ENCODE data around the gene ZW10.
"Not testable (repeated sequence)": the region's sequence is repeated elsewhere in the genome, so short reads cannot be mapped to it uniquely, and the experiment has no call there.

Gene ZW10

GRCh38 chr11:113771964-113772363 is 1.5 kb downstream of the ZW10 start:
- POLR2A ChIA-PET: interaction anchor here (2.3 kb wide), 1 partner anchor 12 kb away, joined by 8 read pairs; no protein-coding TSS in a partner anchor
- CTCF ChIA-PET: no interaction called here
- DNase-seq (ENCODE audit: extremely low spot score): no peak
- TF ChIP-seq SUZ12 (IDR thresholded peaks at IDR 0.05) (no peak), FOXK2 (IDR thresholded peaks at IDR 0.05) (no peak), HDGF (IDR thresholded peaks at IDR 0.05; ENCODE audit: borderline replicate concordance) (no peak), L3MBTL2 (conservative IDR thresholded peaks at IDR 0.05) (no peak), ARNT (IDR thresholded peaks at IDR 0.05) (no peak), BHLHE40 (IDR thresholded peaks at IDR 0.05; ENCODE audit: borderline replicate concordance) (no peak), PKNOX1 (IDR thresholded peaks at IDR 0.05) (no peak), FOXM1 (IDR thresholded peaks at IDR 0.05; ENCODE audit: borderline replicate concordance) (no peak), ZNF384 (IDR thresholded peaks at IDR 0.05) (no peak), SP1 (IDR thresholded peaks at IDR 0.05) (no peak), LEF1 (IDR thresholded peaks at IDR 0.05; ENCODE audit: borderline replicate concordance) (no peak)

GRCh38 chr11:113764527-113765219 is 8.8 kb downstream of the ZW10 start:
- DNase-seq (ENCODE audit: extremely low spot score): no peak
- CTCF ChIA-PET: no interaction called here
- TF ChIP-seq SUZ12 (IDR thresholded peaks at IDR 0.05) (no peak), BHLHE40 (IDR thresholded peaks at IDR 0.05; ENCODE audit: borderline replicate concordance) (no peak), L3MBTL2 (conservative IDR thresholded peaks at IDR 0.05) (no peak), ARNT (IDR thresholded peaks at IDR 0.05) (no peak), CTBP1 (IDR thresholded peaks at IDR 0.05; ENCODE audit: borderline replicate concordance) (no peak), HDGF (IDR thresholded peaks at IDR 0.05; ENCODE audit: borderline replicate concordance) (no peak), ELF4 (IDR thresholded peaks at IDR 0.05) (no peak), SP1 (IDR thresholded peaks at IDR 0.05) (no peak), TARDBP (IDR thresholded peaks at IDR 0.05) (no peak), FOXM1 (IDR thresholded peaks at IDR 0.05; ENCODE audit: borderline replicate concordance) (no peak), FOXK2 (IDR thresholded peaks at IDR 0.05) (no peak), ZNF384 (IDR thresholded peaks at IDR 0.05) (no peak), LEF1 (IDR thresholded peaks at IDR 0.05; ENCODE audit: borderline replicate concordance) (no peak), FOXA1 (IDR thresholded peaks at IDR 0.05) (no peak), NFRKB (IDR thresholded peaks at IDR 0.05) (no peak), PKNOX1 (IDR thresholded peaks at IDR 0.05) (no peak)
- POLR2A ChIA-PET: no interaction called here

- POLR2A ChIA-PET; DNase-seq (ENCODE audit: extremely low spot score); CTCF ChIA-PET: not testable (repeated sequence)
Observed at GRCh38 chr11:113763040-113763439, 10.5 kb downstream of the ZW10 start.

- DNase-seq (ENCODE audit: extremely low spot score): no peak
- POLR2A ChIA-PET: interaction anchor here (3.0 kb wide), 1 partner anchor 13 kb away, joined by 8 read pairs; the partner anchor contains the start of gene ZW10
- TF ChIP-seq HDGF (IDR thresholded peaks at IDR 0.05; ENCODE audit: borderline replicate concordance): no peak
- TF ChIP-seq ELF4 (IDR thresholded peaks at IDR 0.05): no peak
- no peak for TF ChIP-seq FOXM1 (IDR thresholded peaks at IDR 0.05; ENCODE audit: borderline replicate concordance)
- TF ChIP-seq LEF1 (IDR thresholded peaks at IDR 0.05; ENCODE audit: borderline replicate concordance): no peak
- no peak for TF ChIP-seq ZNF384 (IDR thresholded peaks at IDR 0.05)
- no peak for TF ChIP-seq SP1 (IDR thresholded peaks at IDR 0.05)
- no peak for TF ChIP-seq NFRKB (IDR thresholded peaks at IDR 0.05)
- TF ChIP-seq ARNT (IDR thresholded peaks at IDR 0.05): no peak
- no peak for TF ChIP-seq BHLHE40 (IDR thresholded peaks at IDR 0.05; ENCODE audit: borderline replicate concordance)
- no peak for TF ChIP-seq L3MBTL2 (conservative IDR thresholded peaks at IDR 0.05)
- TF ChIP-seq SUZ12 (IDR thresholded peaks at IDR 0.05): no peak
- TF ChIP-seq FOXA1 (IDR thresholded peaks at IDR 0.05): no peak
- no peak for TF ChIP-seq CTBP1 (IDR thresholded peaks at IDR 0.05; ENCODE audit: borderline replicate concordance)
- TF ChIP-seq TARDBP (IDR thresholded peaks at IDR 0.05): no peak
- TF ChIP-seq PKNOX1 (IDR thresholded peaks at IDR 0.05): no peak
- TF ChIP-seq FOXK2 (IDR thresholded peaks at IDR 0.05): no peak
- CTCF ChIA-PET: no interaction called here
Observed at GRCh38 chr11:113760241-113760640, 13.3 kb downstream of the ZW10 start.

GRCh38 chr11:113752932-113753331 is 20.6 kb downstream of the ZW10 start:
- ChIA-PET CTCF (no interaction called here), POLR2A (no interaction called here)

More at GRCh38 chr11:113752932-113753331, 20.6 kb downstream of the ZW10 start:
- TF ChIP-seq ARNT (IDR thresholded peaks at IDR 0.05) (no peak), FOXK2 (IDR thresholded peaks at IDR 0.05) (no peak), CTBP1 (IDR thresholded peaks at IDR 0.05; ENCODE audit: borderline replicate concordance) (no peak), SP1 (IDR thresholded peaks at IDR 0.05) (no peak), PKNOX1 (IDR thresholded peaks at IDR 0.05) (no peak), HDGF (IDR thresholded peaks at IDR 0.05; ENCODE audit: borderline replicate concordance) (no peak), NFRKB (IDR thresholded peaks at IDR 0.05) (no peak), SUZ12 (IDR thresholded peaks at IDR 0.05) (no peak), ELF4 (IDR thresholded peaks at IDR 0.05) (no peak), L3MBTL2 (conservative IDR thresholded peaks at IDR 0.05) (no peak), BHLHE40 (IDR thresholded peaks at IDR 0.05; ENCODE audit: borderline replicate concordance) (no peak), LEF1 (IDR thresholded peaks at IDR 0.05; ENCODE audit: borderline replicate concordance) (no peak), FOXM1 (IDR thresholded peaks at IDR 0.05; ENCODE audit: borderline replicate concordance) (no peak), TARDBP (IDR thresholded peaks at IDR 0.05) (no peak), ZNF384 (IDR thresholded peaks at IDR 0.05) (no peak), FOXA1 (IDR thresholded peaks at IDR 0.05) (no peak)
- no peak for DNase-seq (ENCODE audit: extremely low spot score)
